Ishikawa (cell line): Measurements from ENCODE around the gene GNAL.

Source experiments
- CEBPB ChIP-seq: IDR thresholded peaks from 2 replicates; pipeline ENCODE4 v1.6.1; 2012
- CREB1 ChIP-seq: IDR thresholded peaks from 2 replicates; pipeline ENCODE4 v1.6.1; 2012; ENCODE audit warnings: low read depth
- EGR1 ChIP-seq: IDR thresholded peaks from 2 replicates; pipeline ENCODE4 v1.6.1; 2012
- EP300 ChIP-seq: IDR thresholded peaks from 2 replicates; pipeline ENCODE4 v1.6.1; 2012; ENCODE audit warnings: borderline replicate concordance
- FOXM1 ChIP-seq: IDR thresholded peaks from 2 replicates; pipeline ENCODE4 v1.6.1; 2012; ENCODE audit warnings: low read depth, borderline replicate concordance
- NFIC ChIP-seq: IDR thresholded peaks from 2 replicates; pipeline ENCODE4 v1.6.1; 2012
- RAD21 ChIP-seq: IDR thresholded peaks from 2 replicates; pipeline ENCODE4 v1.6.1; 2012; ENCODE audit warnings: low read depth
- TAF1 ChIP-seq: IDR thresholded peaks from 2 replicates; pipeline ENCODE4 v1.6.1; 2012; ENCODE audit warnings: low read depth, mild to moderate bottlenecking
- TCF12 ChIP-seq: IDR thresholded peaks from 2 replicates; pipeline ENCODE4 v1.6.1; 2012; ENCODE audit warnings: low read depth
- TEAD4 ChIP-seq: IDR thresholded peaks from 2 replicates; pipeline ENCODE4 v1.6.1; 2012
- YY1 ChIP-seq: IDR thresholded peaks from 2 replicates; pipeline ENCODE4 v1.6.1; 2012; ENCODE audit warnings: low read depth
- ZBTB7A ChIP-seq: IDR thresholded peaks from 2 replicates; pipeline ENCODE4 v1.6.1; 2012; ENCODE audit warnings: low read depth
- TF ChIP-seq, protein P1 (sequence below): IDR thresholded peaks from 2 replicates; pipeline ENCODE4 v1.6.1; 2012
- TF ChIP-seq, protein P2 (sequence below): IDR thresholded peaks from 2 replicates; pipeline ENCODE4 v1.6.1; 2012
- TF ChIP-seq, protein P3 (sequence below): IDR thresholded peaks from 2 replicates; pipeline ENCODE4 v1.6.1; 2012; ENCODE audit warnings: low read depth, mild to moderate bottlenecking

The GNAL gene

GRCh38 chr18:11653521-11653920, 35.5 kb upstream of the GNAL start:
- TF ChIP-seq EGR1 = no peak
- TF ChIP-seq CEBPB = no peak
- TF ChIP-seq TAF1 = no peak

DNA sequence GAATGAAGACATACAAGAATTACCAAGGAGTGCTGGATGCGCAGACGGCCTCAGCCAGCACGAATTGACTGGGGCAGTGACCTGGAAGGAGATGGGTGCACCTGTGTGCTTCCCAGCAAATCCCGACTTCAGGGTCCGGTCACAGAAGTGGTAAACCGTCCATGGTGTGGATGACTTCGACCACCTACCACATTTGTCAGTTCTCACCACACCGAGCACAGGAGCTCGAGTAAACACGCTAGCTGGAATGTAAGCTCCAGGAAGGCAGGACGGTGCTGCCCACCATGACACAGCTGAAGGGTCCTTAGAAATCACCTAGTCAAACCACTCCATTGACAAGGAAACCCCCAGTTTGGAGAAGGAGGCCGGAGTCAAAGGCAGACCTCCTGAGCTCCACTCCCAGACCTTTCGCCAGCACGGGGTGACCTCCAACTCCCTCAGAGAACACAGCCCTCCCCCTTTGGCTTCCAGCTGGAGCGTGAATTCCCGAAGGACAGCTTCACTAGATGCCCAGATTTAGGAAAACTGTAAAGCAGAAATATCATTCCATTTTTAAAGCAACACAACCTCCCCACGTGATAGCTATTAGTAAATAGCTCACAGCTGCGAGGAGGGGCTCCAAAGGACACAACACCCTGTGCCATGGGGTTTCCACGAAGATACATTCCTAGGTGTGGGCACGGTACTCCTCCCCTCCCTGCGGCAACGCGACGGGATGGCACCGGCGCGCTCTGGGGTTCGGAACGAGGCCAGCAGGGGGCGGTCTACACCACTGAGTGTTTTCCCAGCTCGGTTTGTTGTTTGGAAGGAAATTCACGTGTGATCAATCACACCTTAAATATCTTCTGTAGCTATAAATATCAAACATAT, 34.1 kb upstream of the GNAL start:
- TF ChIP-seq RAD21 (peak; percentile 86), TEAD4 (no peak), EGR1 (no peak), TAF1 (no peak), NFIC (no peak), EP300 (no peak), CREB1 (no peak)
- TF ChIP-seq, protein P1, sequence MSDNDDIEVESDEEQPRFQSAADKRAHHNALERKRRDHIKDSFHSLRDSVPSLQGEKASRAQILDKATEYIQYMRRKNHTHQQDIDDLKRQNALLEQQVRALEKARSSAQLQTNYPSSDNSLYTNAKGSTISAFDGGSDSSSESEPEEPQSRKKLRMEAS = no peak
- TF ChIP-seq, protein P2, sequence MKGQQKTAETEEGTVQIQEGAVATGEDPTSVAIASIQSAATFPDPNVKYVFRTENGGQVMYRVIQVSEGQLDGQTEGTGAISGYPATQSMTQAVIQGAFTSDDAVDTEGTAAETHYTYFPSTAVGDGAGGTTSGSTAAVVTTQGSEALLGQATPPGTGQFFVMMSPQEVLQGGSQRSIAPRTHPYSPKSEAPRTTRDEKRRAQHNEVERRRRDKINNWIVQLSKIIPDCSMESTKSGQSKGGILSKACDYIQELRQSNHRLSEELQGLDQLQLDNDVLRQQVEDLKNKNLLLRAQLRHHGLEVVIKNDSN = no peak

DNA sequence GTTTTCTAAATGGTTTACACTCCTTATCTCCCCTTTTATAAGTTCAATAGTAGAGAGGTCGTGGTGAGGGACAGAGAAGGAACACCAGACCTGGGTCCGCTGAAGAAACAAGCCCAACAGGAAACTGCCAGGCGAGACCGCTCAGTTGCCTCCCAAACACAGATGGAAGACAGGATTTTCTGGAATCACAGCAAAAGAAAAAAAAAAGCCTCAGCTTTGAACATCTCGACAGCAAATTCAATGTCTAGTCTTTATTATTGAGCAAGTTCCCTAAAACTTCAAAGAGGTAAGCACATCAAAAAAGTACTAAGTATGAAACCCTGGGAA, 33.5 kb upstream of the GNAL start:
- no peak for TF ChIP-seq CEBPB
- TF ChIP-seq TEAD4 = no peak
- no peak for TF ChIP-seq TCF12
- TF ChIP-seq, protein P3, sequence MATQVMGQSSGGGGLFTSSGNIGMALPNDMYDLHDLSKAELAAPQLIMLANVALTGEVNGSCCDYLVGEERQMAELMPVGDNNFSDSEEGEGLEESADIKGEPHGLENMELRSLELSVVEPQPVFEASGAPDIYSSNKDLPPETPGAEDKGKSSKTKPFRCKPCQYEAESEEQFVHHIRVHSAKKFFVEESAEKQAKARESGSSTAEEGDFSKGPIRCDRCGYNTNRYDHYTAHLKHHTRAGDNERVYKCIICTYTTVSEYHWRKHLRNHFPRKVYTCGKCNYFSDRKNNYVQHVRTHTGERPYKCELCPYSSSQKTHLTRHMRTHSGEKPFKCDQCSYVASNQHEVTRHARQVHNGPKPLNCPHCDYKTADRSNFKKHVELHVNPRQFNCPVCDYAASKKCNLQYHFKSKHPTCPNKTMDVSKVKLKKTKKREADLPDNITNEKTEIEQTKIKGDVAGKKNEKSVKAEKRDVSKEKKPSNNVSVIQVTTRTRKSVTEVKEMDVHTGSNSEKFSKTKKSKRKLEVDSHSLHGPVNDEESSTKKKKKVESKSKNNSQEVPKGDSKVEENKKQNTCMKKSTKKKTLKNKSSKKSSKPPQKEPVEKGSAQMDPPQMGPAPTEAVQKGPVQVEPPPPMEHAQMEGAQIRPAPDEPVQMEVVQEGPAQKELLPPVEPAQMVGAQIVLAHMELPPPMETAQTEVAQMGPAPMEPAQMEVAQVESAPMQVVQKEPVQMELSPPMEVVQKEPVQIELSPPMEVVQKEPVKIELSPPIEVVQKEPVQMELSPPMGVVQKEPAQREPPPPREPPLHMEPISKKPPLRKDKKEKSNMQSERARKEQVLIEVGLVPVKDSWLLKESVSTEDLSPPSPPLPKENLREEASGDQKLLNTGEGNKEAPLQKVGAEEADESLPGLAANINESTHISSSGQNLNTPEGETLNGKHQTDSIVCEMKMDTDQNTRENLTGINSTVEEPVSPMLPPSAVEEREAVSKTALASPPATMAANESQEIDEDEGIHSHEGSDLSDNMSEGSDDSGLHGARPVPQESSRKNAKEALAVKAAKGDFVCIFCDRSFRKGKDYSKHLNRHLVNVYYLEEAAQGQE = no peak
- TF ChIP-seq, protein P1 = no peak
- TF ChIP-seq CREB1 = no peak
- TF ChIP-seq RAD21 = no peak
- TF ChIP-seq NFIC = no peak
- no peak for TF ChIP-seq EP300

DNA sequence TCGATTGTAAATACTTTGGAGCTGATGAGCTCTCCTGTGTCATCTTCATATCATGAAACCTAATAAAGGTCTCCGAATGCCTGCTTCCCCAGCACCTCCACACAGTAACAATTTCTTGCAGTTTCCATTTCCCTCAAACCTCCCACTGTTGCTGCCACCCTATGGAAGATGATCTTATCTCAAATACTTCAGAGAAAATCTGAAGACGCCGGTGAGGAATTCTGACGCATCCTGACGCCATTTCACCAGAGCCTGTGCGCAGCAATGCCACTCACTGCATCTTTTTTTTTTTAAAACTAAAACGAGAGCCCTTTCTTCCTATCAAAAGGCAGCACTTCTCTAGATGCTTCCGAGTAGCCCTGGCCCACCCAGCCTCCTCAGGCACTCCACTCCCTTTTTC, 31.9 kb upstream of the GNAL start:
- TF ChIP-seq ZBTB7A (no peak), TCF12 (no peak), YY1 (no peak), NFIC (no peak), EGR1 (no peak)
- TF ChIP-seq, protein P2 = no peak
- TF ChIP-seq, protein P1 = no peak

- TF ChIP-seq EGR1 (no peak), YY1 (no peak), TCF12 (no peak), TAF1 (no peak), FOXM1 (no peak), NFIC (no peak), TEAD4 (no peak), CREB1 (no peak), EP300 (no peak), RAD21 (no peak), CEBPB (no peak), ZBTB7A (no peak)
- TF ChIP-seq, protein P3 = no peak
- TF ChIP-seq, protein P2 = no peak
- TF ChIP-seq, protein P1 = no peak
These were observed 31.5 kb upstream of the GNAL start for GRCh38 chr18:11657554-11657953.

DNA sequence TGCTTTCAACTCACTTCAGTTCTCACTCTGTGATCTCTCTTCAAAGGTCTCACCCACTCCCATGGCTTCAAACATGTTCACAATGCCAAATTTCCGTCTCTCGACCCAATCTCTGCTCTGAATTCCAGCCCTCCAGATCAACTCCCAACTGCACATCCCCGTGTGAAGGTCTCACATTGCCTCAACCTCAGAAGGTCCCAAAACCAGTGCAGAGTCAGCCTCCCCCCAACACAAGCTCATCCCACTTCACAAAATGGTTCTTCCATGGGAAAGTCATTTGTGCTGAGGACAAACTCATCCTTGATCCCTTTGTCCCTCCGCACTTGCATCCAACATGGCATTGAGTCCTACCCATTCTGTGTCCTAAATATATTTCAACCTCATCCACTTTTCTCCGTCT, 31.0 kb upstream of the GNAL start:
- no peak for TF ChIP-seq EGR1
- TF ChIP-seq YY1 = no peak
- TF ChIP-seq TCF12 = no peak
- TF ChIP-seq FOXM1 = no peak
- TF ChIP-seq CREB1 = no peak
- TF ChIP-seq, protein P2 = no peak
- TF ChIP-seq, protein P1 = no peak
- TF ChIP-seq NFIC = no peak
- no peak for TF ChIP-seq TEAD4
- TF ChIP-seq TAF1 = no peak
